ENCODE data around the gene ZNF263.
"Not testable (repeated sequence)": the region's sequence is repeated elsewhere in the genome, so short reads cannot be mapped to it uniquely, and the experiment has no call there.

ZNF263 gene

GRCh38 chr16:3268294-3268693 is 15.0 kb upstream of the ZNF263 start:
- no peak for DNase-seq (ENCODE audit: low read depth)

GRCh38 chr16:3270718-3271117 is 12.6 kb upstream of the ZNF263 start:
- not testable (repeated sequence) for DNase-seq (ENCODE audit: low read depth)

GRCh38 chr16:3271281-3271680 is 12.0 kb upstream of the ZNF263 start:
- not testable (repeated sequence) for DNase-seq (ENCODE audit: low read depth)

GRCh38 chr16:3274490-3274889 is 8.8 kb upstream of the ZNF263 start:
- no peak for DNase-seq (ENCODE audit: low read depth)

- no peak for DNase-seq (ENCODE audit: low read depth)
Observed at GRCh38 chr16:3274947-3275346, 8.3 kb upstream of the ZNF263 start.

- no peak for DNase-seq (ENCODE audit: low read depth)
Observed at GRCh38 chr16:3276679-3277078, 6.6 kb upstream of the ZNF263 start.

- no peak for DNase-seq (ENCODE audit: low read depth)
Observed at GRCh38 chr16:3281222-3281820, 2.0 kb upstream of the ZNF263 start.

GRCh38 chr16:3282103-3282729 is 1.1 kb upstream of the ZNF263 start:
- no peak for DNase-seq (ENCODE audit: low read depth)

GRCh38 chr16:3283543-3284447 is 504 bp downstream of the ZNF263 start:
- DNase-seq (ENCODE audit: low read depth) = no peak

GRCh38 chr16:3285131-3285530 is 1.8 kb downstream of the ZNF263 start:
- no peak for DNase-seq (ENCODE audit: low read depth)

- no peak for DNase-seq (ENCODE audit: low read depth)
Observed at GRCh38 chr16:3289998-3290673, 6.8 kb downstream of the ZNF263 start.

GRCh38 chr16:3292604-3293003 is 9.3 kb downstream of the ZNF263 start:
- no peak for DNase-seq (ENCODE audit: low read depth)

- DNase-seq (ENCODE audit: low read depth) = no peak
Observed at GRCh38 chr16:3295209-3295608, 11.9 kb downstream of the ZNF263 start.

- no peak for DNase-seq (ENCODE audit: low read depth)
Observed at GRCh38 chr16:3295783-3296182, 12.5 kb downstream of the ZNF263 start.

- no peak for DNase-seq (ENCODE audit: low read depth)
Observed at GRCh38 chr16:3304370-3304769, 21.1 kb downstream of the ZNF263 start.

GRCh38 chr16:3305109-3306068 is 22.1 kb downstream of the ZNF263 start, which contains the start of the genes TIGD7 and ZNF75A:
Gene TIGD7, minus strand, starts transcription at chr16:3305430. Its CDS starts 4,816 bp downstream, at chr16:3300614.
Gene ZNF75A, plus strand, starts transcription at chr16:3305497. Its CDS starts 2,932 bp downstream, at chr16:3308429.
- DNase-seq (ENCODE audit: low read depth) = peak; percentile 58

GRCh38 chr16:3306078-3306477 is 22.8 kb downstream of the ZNF263 start:
- DNase-seq (ENCODE audit: low read depth) = no peak

- no peak for DNase-seq (ENCODE audit: low read depth)
Observed at GRCh38 chr16:3311496-3311895, 28.2 kb downstream of the ZNF263 start.

- no peak for DNase-seq (ENCODE audit: low read depth)
Observed at GRCh38 chr16:3317315-3317999, 34.2 kb downstream of the ZNF263 start.

GRCh38 chr16:3321816-3322215 is 38.5 kb downstream of the ZNF263 start:
- no peak for DNase-seq (ENCODE audit: low read depth)
